Bronchial epithelial cell (primary cell): ENCODE data around the gene RUNX2. TPM values are rescaled to one million over a fixed set of nuclear protein-coding genes. Genes with fewer than 3 reads are reported as not detected.

Experiments
- DNase-seq: peaks from one replicate; pipeline ENCODE4 v3.0.0-alpha.2; 2010; ENCODE audit warnings: low read depth
- FAIRE-seq: peaks from 2 replicates; lab custom pipeline; 2011; peaks lifted over from hg19 to GRCh38; lab: Jason Lieb, UNC
- H3K27me3 ChIP-seq: 2 replicates; pipeline ENCODE4 v1.5.1; 2011; ENCODE audit warnings: low read length; ENCODE audit not compliant: control insufficient read depth, insufficient read depth
- H3K36me3 ChIP-seq: 2 replicates; pipeline ENCODE4 v1.5.1; 2011; ENCODE audit warnings: low read length; ENCODE audit not compliant: control insufficient read depth, insufficient read depth
- H3K4me3 ChIP-seq: 2 replicates; pipeline ENCODE4 v1.5.1; 2011; ENCODE audit warnings: mild to moderate bottlenecking, low read depth, low read length, control low read depth
- CTCF ChIP-seq: IDR thresholded peaks from 2 replicates; pipeline ENCODE4 v1.5.1; 2011; ENCODE audit warnings: mild to moderate bottlenecking, moderate library complexity, low read length, control low read depth, inconsistent platforms; ENCODE audit not compliant: insufficient read depth, severe bottlenecking
- total RNA-seq: library from RNA; depleted of rRNA; stranded (reverse); fragments of >200 nt; gene quantifications from 2 replicates; pipeline ENCODE4 v1.2.1, GENCODE V29; 2014

The RUNX2 gene
- total RNA-seq, 1 donor from 2014 or later, result 0.79 TPM

GRCh38 chr6:45469663-45470062 is 141.5 kb downstream of the RUNX2 start:
- FAIRE-seq (no peak), DNase-seq (no peak)
- Histone ChIP-seq H3K36me3 (no peaks in the 10 kb centered on the region), H3K4me3 (no peak overlapping the region), H3K27me3 (no peaks in the 10 kb centered on the region)
- TF ChIP-seq CTCF, result no peak

GRCh38 chr6:45470131-45470738 is 142.1 kb downstream of the RUNX2 start:
- FAIRE-seq (no peak), DNase-seq (no peak)
- Histone ChIP-seq H3K4me3 (no peak overlapping the region), H3K27me3 (no peaks in the 10 kb centered on the region), H3K36me3 (no peaks in the 10 kb centered on the region)
- no peak for TF ChIP-seq CTCF

DNA sequence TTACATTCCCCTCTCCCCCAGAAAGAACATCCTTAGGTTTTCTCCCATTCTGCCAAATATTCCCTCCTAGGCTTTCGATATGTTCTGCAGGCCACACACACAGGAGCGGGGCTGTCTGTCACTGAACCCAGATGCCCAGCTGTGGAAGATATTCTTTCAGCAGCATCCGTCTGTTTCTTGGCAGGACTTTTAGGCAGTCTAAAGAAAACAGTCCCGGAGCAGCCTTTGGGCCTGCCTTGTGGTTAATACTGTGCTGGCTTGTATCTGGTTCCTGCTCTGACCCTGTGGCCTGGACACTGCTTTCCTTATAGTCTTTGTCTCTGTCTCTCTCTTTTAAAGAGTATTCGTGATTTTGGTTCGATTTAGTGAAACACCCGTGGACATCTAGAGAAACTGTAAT is 144.3 kb downstream of the RUNX2 start:
- TF ChIP-seq CTCF, result no peak
- DNase-seq, result no peak
- no peaks in the 10 kb centered on the region for H3K36me3 ChIP-seq
- no peaks in the 10 kb centered on the region for H3K27me3 ChIP-seq
- no peak overlapping the region for H3K4me3 ChIP-seq
- FAIRE-seq, result no peak

- Histone ChIP-seq H3K27me3 (no peaks in the 10 kb centered on the region), H3K4me3 (no peak overlapping the region), H3K36me3 (no peaks in the 10 kb centered on the region)
- FAIRE-seq (no peak), DNase-seq (no peak)
- TF ChIP-seq CTCF, result no peak
Observed at GRCh38 chr6:45473121-45473993, 145.2 kb downstream of the RUNX2 start.

DNA sequence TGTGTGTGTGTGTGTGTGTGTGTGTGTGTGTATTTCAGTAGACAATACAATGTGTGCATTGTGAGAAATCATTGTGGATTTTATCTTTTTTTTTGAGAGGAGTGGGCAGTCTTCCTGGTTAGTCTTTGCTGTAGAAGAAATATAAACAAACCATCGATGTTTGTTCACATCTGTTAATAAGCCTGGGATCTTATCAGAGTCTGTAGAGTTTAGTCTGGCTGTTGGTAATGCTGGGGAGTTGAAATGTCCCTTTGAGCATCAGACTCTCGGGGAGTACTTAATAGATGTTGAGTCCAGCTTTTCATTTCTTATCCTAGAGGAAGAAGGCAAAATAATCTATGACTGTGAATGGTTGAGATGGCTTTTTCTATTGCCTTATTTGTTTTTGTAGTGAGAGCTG is 146.2 kb downstream of the RUNX2 start:
- no peak for FAIRE-seq

More for the DNA sequence above, 146.2 kb downstream of the RUNX2 start:
- Histone ChIP-seq H3K27me3 (no peaks in the 10 kb centered on the region), H3K36me3 (no peaks in the 10 kb centered on the region), H3K4me3 (no peak overlapping the region)
- DNase-seq, result no peak
- TF ChIP-seq CTCF, result no peak
